H1 (cell line): ENCODE results near the gene RERE.

Source experiments
- EGR1 ChIP-seq: IDR thresholded peaks from 2 replicates; pipeline ENCODE4 v1.6.1; 2011; ENCODE audit warnings: low read depth, low read length, borderline replicate concordance
- EP300 ChIP-seq, 2 experiments: IDR thresholded peaks; 1 replicate in 1 of 2; 2 replicates in 1 of 2; pipeline ENCODE4 v1.6.1; 2011 to 2012; ENCODE audit warnings: low read depth in 2 of 2, low read length in 2 of 2, mild to moderate bottlenecking in 2 of 2, borderline replicate concordance in 1 of 2, inconsistent platforms in 1 of 2, moderate library complexity in 1 of 2
- EZH2 ChIP-seq: fragments of 200-600 bp; sonication (generic); IDR thresholded peaks from 2 replicates; pipeline ENCODE4 v1.7.1; 2012; ENCODE audit warnings: low read depth, mild to moderate bottlenecking, moderate library complexity, low read length, inconsistent platforms; ENCODE audit not compliant: severe bottlenecking
- GABPA ChIP-seq: IDR thresholded peaks from 2 replicates; pipeline ENCODE4 v1.6.1; 2011; ENCODE audit warnings: mild to moderate bottlenecking, low read length, moderate library complexity, borderline replicate concordance; ENCODE audit not compliant: insufficient read depth
- GTF2F1 ChIP-seq: IDR thresholded peaks from 2 replicates; pipeline ENCODE4 v1.6.1; 2012; ENCODE audit warnings: low read depth, low read length, improper control_type of control experiment, borderline replicate concordance
- KDM5A ChIP-seq: fragments of 200-600 bp; IDR thresholded peaks from 2 replicates; pipeline ENCODE4 v1.7.1; 2012; ENCODE audit warnings: mild to moderate bottlenecking, low read length, inconsistent platforms, mixed read lengths
- POLR2A ChIP-seq, 2 experiments: IDR thresholded peaks; 1 replicate in 1 of 2; 2 replicates in 1 of 2; pipeline ENCODE4 v1.6.1; 2011; ENCODE audit warnings: low read depth in 2 of 2, low read length in 2 of 2, mild to moderate bottlenecking in 2 of 2; ENCODE audit errors: control extremely low read depth in 1 of 2
- RNF2 ChIP-seq: fragments of 200-900, 300-1000 bp; sonication (generic); IDR thresholded peaks from 2 replicates; pipeline ENCODE4 v1.7.1; 2016; ENCODE audit warnings: borderline replicate concordance, low read depth, mild to moderate bottlenecking, antibody characterized with exemption, low read length; ENCODE audit not compliant: poor library complexity, severe bottlenecking; ENCODE audit errors: missing control alignments
- SIN3A ChIP-seq, 2 experiments: IDR thresholded peaks in 1 of 2; conservative IDR thresholded peaks in 1 of 2; 2 replicates each; pipeline ENCODE4 v1.6.1; 2011 to 2012; ENCODE audit warnings: low read length in 2 of 2, improper control_type of control experiment in 1 of 2, low read depth in 1 of 2, mild to moderate bottlenecking in 1 of 2
- SP2 ChIP-seq: IDR thresholded peaks from 2 replicates; pipeline ENCODE4 v1.6.1; 2012; ENCODE audit warnings: mild to moderate bottlenecking, low read length, inconsistent platforms
- SRF ChIP-seq: IDR thresholded peaks from 2 replicates; pipeline ENCODE4 v1.6.1; 2011; ENCODE audit warnings: mild to moderate bottlenecking, low read depth, low read length, moderate library complexity
- TAF1 ChIP-seq: IDR thresholded peaks from 2 replicates; pipeline ENCODE4 v1.6.1; 2011; ENCODE audit warnings: mild to moderate bottlenecking, low read depth, low read length
- TF ChIP-seq, protein P1 (sequence below), 3 experiments: IDR thresholded peaks; 1 replicate in 2 of 3; 2 replicates in 1 of 3; pipeline versions ENCODE4 v1.5.1 to v1.6.1; 2011; ENCODE audit warnings: low read length in 3 of 3, mild to moderate bottlenecking in 3 of 3, inconsistent platforms in 2 of 3, low read depth in 1 of 3, moderate library complexity in 1 of 3; ENCODE audit not compliant: insufficient read depth in 1 of 3; ENCODE audit errors: control extremely low read depth in 1 of 3

DNA sequence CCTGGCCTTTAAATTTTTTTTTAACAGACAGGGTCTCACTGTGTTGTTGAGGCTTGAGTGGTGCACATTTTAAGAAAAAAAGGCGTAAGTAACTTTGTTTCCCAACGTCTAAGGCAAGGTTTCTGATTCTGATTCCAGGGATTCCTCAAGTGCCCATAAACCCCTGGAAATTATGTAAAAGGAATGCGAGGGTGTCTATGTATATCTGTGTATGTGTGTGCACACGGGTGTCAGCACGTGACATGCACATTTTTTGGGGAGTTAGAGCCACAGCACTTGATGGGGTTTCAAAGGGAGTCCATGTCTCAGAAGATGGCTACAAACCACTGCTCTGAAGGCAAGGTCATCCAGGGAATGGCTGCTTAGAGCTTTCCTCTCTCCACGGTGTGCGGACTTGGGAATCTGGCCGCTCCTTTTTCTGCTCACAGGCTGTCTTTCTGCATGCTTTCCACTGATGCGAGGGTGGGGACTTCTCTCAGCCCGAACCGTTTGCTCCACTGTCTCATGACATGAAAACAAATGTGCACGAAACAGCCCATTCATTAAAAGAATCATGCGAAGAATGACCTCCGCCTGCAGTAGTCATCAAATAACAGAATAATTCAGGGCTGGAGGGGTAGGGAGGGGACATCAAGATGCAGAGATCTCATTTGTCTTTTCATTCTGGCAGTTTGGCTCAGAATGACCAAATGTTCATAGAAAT, 18.7 kb upstream of the RERE start:
- TF ChIP-seq, protein P1, sequence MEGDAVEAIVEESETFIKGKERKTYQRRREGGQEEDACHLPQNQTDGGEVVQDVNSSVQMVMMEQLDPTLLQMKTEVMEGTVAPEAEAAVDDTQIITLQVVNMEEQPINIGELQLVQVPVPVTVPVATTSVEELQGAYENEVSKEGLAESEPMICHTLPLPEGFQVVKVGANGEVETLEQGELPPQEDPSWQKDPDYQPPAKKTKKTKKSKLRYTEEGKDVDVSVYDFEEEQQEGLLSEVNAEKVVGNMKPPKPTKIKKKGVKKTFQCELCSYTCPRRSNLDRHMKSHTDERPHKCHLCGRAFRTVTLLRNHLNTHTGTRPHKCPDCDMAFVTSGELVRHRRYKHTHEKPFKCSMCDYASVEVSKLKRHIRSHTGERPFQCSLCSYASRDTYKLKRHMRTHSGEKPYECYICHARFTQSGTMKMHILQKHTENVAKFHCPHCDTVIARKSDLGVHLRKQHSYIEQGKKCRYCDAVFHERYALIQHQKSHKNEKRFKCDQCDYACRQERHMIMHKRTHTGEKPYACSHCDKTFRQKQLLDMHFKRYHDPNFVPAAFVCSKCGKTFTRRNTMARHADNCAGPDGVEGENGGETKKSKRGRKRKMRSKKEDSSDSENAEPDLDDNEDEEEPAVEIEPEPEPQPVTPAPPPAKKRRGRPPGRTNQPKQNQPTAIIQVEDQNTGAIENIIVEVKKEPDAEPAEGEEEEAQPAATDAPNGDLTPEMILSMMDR (IDR thresholded peaks at IDR 0.05; ENCODE audit: control extremely low read depth in 1 of 3, insufficient read depth in 1 of 3, low read depth in 1 of 3, low read length in 3 of 3), result no peak
- TF ChIP-seq EGR1 (no peak), RNF2 (no peak), EZH2 (no peak), TAF1 (no peak), KDM5A (no peak), POLR2A (IDR thresholded peaks at IDR 0.05; ENCODE audit: control extremely low read depth in 1 of 2, low read depth in 2 of 2, low read length in 2 of 2) (no peak), GTF2F1 (no peak), EP300 (IDR thresholded peaks at IDR 0.05; ENCODE audit: borderline replicate concordance in 1 of 2, low read depth in 2 of 2, low read length in 2 of 2) (no peak), SRF (no peak), SP2 (no peak), SIN3A (conservative IDR thresholded peaks at IDR 0.05 in 1 of 2, IDR thresholded peaks at IDR 0.05 in 1 of 2; ENCODE audit: low read depth in 1 of 2, low read length in 2 of 2) (no peak), GABPA (no peak)
